SH-SY5Y (cell line): ENCODE measurements around the gene DDX54.

Source experiments
- GATA2 ChIP-seq: IDR thresholded peaks from 2 replicates; pipeline ENCODE4 v1.6.1; 2011; ENCODE audit warnings: mild to moderate bottlenecking, low read depth, low read length
- GATA3 ChIP-seq: IDR thresholded peaks from 2 replicates; pipeline ENCODE4 v1.6.1; 2011; ENCODE audit warnings: low read depth, mild to moderate bottlenecking, low read length, moderate library complexity

- TF ChIP-seq GATA2: no peak
- no peak for TF ChIP-seq GATA3
Observed at GRCh38 chr12:113183030-113183589, 2.2 kb downstream of the DDX54 start.
